Activated CD4-positive, alpha-beta T cell treated with anti-CD3 and anti-CD28 coated beads, Interleukin-2, amount 50 U/mL, for 24 hours (primary cell): ENCODE data around the gene UGT1A10.

Experiments
- DNase-seq, 2 donors: peaks; one replicate each; pipeline ENCODE4 v3.0.0-alpha.2; 2020; ENCODE audit warnings: low read depth in 1 of 2, low spot score in 1 of 2

UGT1A10 gene

GRCh38 chr2:233768076-233768475, 131.8 kb downstream of the UGT1A10 start:
- no peak for DNase-seq

GRCh38 chr2:233769260-233769659, 133.0 kb downstream of the UGT1A10 start:
- DNase-seq = no peak

DNA sequence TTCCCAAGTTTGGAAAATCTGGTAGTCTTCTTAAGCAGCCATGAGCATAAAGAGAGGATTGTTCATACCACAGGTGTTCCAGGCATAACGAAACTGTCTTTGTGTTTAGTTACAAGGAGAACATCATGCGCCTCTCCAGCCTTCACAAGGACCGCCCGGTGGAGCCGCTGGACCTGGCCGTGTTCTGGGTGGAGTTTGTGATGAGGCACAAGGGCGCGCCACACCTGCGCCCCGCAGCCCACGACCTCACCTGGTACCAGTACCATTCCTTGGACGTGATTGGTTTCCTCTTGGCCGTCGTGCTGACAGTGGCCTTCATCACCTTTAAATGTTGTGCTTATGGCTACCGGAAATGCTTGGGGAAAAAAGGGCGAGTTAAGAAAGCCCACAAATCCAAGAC, 135.9 kb downstream of the UGT1A10 start:
- DNase-seq = no peak

DNA sequence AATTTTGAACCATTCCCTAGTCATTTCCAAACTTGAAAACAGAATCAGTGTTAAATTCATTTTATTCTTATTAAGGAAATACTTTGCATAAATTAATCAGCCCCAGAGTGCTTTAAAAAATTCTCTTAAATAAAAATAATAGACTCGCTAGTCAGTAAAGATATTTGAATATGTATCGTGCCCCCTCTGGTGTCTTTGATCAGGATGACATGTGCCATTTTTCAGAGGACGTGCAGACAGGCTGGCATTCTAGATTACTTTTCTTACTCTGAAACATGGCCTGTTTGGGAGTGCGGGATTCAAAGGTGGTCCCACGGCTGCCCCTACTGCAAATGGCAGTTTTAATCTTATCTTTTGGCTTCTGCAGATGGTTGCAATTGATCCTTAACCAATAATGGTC, 136.3 kb downstream of the UGT1A10 start:
- no peak for DNase-seq

GRCh38 chr2:233773854-233774253, 137.6 kb downstream of the UGT1A10 start:
- no peak for DNase-seq

GRCh38 chr2:233775414-233775813, 139.2 kb downstream of the UGT1A10 start:
- no peak for DNase-seq

DNA sequence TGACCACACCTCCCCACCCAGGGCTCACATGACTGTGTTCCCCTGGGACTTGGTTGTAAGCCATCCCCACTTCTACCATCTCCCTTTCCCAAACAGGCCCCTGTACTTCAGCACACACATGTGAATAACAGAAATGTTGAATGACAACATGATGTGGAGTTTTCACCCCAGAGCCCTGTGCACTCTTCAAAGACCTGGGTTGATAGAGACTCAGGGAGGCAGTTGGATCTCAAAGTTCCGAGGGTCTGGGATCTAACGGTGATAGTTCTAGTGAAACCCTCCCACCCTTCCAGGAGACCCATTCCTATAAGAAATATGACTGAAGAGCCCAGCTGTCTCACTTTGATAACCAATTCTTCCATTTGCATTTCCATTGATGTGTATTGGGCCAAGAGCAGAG, 141.8 kb downstream of the UGT1A10 start, which contains the start of gene MROH2A:
Gene MROH2A, plus strand, starts transcription at position 301 of the 400 bp plus-strand sequence. CDS start 1,029 bp downstream, outside the sequence.
- no peak for DNase-seq

GRCh38 chr2:233779722-233780121, 143.5 kb downstream of the UGT1A10 start:
- no peak for DNase-seq

- no peak for DNase-seq
Observed at GRCh38 chr2:233780771-233781170, 144.5 kb downstream of the UGT1A10 start.

- DNase-seq = no peak
Observed at GRCh38 chr2:233789554-233789953, 153.3 kb downstream of the UGT1A10 start.

DNA sequence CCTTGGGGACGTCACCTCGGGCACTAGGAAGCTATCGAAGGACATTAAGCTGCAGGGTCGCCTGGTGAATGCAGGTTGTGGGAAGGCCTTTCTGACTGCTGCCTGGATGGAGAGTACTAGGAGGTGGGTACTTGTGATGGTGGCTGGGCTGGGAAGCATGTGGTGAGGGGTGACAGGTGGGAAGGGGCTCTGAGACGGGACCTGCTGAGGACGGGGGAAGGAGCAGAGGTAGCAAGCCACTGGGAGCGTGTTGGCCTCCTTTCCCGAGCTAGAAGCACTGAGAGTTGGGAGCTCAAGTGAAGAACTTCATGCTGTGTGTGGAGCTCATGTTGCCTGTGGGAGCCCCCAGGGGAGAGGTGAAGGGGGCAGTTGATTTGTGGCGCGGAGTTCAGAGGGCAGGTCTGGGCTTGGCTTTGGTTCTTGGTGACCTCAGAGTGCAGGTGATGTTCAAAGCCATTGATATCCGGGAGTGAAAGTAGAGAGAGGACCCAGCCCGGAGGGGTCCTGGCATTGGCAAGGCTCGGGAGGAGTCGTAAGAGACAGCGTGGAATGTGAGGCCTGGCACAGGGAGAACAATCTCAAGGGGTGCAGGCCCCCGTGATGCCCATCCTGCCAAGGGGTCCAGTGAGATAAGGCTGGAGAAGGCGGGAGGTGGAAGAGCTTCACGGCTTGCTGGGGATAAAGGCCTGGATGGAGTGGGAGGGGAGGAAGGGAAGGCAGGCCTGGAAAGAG, 155.1 kb downstream of the UGT1A10 start:
- no peak for DNase-seq

DNA sequence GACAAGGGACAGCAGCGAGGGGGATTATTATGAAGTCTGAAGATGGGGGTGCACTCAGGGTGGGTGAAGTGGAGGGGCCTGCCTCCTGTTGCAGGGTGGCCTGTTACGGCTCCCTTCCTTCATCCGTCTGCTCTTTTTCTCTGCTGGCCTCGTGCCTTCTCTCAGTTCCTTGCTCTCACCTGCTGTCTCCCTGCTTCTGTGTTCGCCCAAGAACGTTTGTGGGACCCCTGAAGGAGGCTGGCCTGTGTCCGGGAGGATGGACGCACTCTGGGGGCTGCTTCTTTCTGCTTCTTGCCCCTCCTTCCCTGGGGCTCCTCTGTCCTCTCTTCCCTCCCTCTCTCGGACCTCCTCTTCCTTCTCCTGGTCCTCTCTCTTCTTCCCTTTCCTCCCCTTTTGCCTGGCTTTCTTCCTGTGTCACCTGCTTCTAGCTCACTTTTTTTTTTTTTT, 155.7 kb downstream of the UGT1A10 start:
- DNase-seq = no peak

GRCh38 chr2:233792720-233793119, 156.5 kb downstream of the UGT1A10 start:
- DNase-seq = no peak

GRCh38 chr2:233793465-233794127, 157.3 kb downstream of the UGT1A10 start:
- no peak for DNase-seq

- DNase-seq = no peak
Observed at GRCh38 chr2:233794128-233794658, 157.9 kb downstream of the UGT1A10 start.

GRCh38 chr2:233795735-233796171, 159.5 kb downstream of the UGT1A10 start:
- DNase-seq = no peak

DNA sequence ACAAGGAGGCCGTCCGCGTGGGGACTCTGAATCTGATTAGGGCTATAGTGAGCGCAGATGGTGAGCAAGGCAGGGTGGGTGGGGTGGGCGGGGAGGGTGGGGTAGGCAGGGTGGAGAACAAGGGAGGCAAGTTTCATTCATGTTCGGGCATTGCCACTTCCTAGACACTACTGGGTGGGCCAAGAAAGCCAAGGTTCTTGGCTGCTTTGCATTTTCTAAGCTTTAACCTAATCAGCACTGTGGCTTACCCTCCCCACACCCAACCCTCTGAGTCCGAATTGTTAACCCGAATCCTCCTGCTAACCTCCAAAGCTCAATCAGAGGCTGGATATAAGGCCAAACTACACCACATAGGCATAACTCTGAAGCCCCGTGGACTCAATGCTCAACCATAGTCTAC, 160.0 kb downstream of the UGT1A10 start:
- DNase-seq = no peak

DNA sequence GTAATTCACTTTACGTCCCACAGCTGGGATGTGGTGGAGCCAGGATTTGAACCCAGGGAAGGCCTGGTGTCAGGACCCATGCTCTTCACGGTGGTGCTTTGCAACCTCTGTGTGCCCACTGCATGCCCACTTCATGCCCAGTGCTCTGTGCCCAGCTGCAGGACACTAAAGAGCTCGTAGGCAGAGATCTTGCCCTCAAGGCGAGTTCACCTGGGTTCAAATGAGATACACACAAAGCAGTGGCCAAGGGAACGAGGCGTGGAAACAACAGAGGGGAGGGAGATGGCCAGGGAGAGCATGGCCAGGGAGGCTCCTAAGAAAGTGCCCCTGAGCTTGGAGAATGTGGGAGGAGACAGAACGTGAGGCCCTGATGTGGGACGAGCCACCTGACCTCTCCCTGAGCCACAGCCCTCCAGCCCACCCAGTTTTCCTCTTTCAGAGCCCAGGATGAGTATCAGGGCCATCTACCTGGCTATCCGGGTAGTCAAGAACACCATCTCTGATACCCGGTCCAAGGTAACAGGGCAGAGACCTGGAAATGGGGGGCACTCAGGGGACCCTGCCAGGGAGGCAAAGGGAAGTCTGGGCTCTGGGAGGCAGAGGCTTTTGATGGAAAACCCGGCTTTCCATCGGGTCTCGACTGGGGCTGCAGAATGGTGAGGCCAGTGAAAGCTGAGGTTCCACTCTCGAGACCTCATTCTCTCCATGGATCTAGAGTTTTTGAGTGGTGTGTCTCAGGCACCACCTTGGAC, 162.3 kb downstream of the UGT1A10 start:
- no peak for DNase-seq

DNA sequence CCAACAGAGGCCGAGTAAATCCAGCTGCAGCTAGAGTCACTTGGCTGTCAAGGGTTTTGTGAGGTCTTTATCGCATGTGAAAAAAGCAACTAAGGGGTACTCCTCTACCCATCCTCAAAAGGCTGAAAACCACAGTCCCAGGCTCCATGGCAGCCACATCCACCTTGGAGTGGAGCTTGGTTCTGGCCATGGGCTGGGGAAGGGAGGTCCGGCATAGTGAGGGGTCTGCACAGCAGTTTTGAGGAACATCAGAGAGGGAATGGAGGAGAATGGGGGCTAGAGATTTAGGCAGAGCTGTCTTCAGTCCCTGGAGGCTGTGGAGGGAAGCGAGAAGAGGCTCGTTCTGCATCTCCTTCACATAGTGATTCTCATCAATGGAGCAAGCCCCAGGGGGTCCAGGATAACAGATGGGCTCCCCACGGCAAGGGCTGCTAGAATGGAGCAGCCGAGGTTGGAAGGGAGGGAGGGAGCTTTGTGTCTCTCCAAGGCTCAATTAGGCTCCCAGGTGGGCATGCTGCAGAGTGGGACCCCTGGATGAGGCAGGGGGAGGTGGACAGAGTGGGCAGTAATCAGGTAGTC, 162.9 kb downstream of the UGT1A10 start:
- DNase-seq = no peak

DNA sequence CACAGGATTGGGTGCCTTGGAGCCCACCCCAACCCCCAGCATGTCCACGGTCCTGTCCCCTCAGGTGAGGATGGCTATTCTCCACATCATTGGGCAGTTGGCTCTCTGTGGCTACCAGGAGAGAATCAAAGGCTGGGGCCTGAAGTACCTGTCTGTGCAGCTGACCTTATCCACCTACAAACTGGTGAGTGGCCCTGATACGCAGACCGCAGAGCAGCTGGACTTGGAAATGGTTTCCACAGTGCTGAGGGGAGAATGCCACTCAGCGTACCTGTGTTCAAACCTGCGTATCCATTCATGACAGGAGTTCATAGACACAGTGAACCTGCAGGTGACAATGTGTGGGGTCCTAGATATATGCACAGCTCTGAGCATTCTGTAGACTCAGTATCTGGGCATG, 163.5 kb downstream of the UGT1A10 start:
- no peak for DNase-seq

GRCh38 chr2:233800208-233800607, 164.0 kb downstream of the UGT1A10 start:
- no peak for DNase-seq
